ENCODE data around the gene GNPAT. TPM values are rescaled to one million over a fixed set of nuclear protein-coding genes. Genes with fewer than 3 reads are reported as not detected.

GNPAT gene
- total RNA-seq, 2 donors from 2014 or later = 30.8 to 53.2 TPM

- no peaks in the 10 kb centered on the region for H3K36me3 ChIP-seq
- H3K27ac ChIP-seq = no peak overlapping the region
- no peak overlapping the region for H3K4me3 ChIP-seq
- TF ChIP-seq CTCF (IDR thresholded peaks at IDR 0.05) = no peak
- peaks cover 0 to 7% of the 10 kb centered on the region in 2 donors for H3K4me1 ChIP-seq
- no peak for DNase-seq (ENCODE audit: low spot score)
- no peaks in the 10 kb centered on the region for H3K27me3 ChIP-seq
- H3K9me3 ChIP-seq = no peaks in the 10 kb centered on the region
Observed at GRCh38 chr1:231214918-231215680, 25.9 kb upstream of the GNPAT start.

- Histone ChIP-seq H3K27ac (no peak overlapping the region), H3K27me3 (no peaks in the 10 kb centered on the region), H3K9me3 (no peaks in the 10 kb centered on the region), H3K4me3 (no peak overlapping the region), H3K4me1 (peaks cover 0 to 7% of the 10 kb centered on the region in 2 donors), H3K36me3 (no peaks in the 10 kb centered on the region)
- DNase-seq (ENCODE audit: low spot score) = no peak
- no peak for TF ChIP-seq CTCF (IDR thresholded peaks at IDR 0.05)
Observed at GRCh38 chr1:231215681-231216385, 25.2 kb upstream of the GNPAT start.

GRCh38 chr1:231216498-231216897, 24.5 kb upstream of the GNPAT start:
- Histone ChIP-seq H3K4me3 (no peak overlapping the region), H3K27me3 (no peaks in the 10 kb centered on the region), H3K27ac (no peak overlapping the region), H3K36me3 (no peaks in the 10 kb centered on the region), H3K4me1 (peaks cover 0 to 2% of the 10 kb centered on the region in 2 donors), H3K9me3 (no peaks in the 10 kb centered on the region)
- no peak for DNase-seq (ENCODE audit: low spot score)
- TF ChIP-seq CTCF (IDR thresholded peaks at IDR 0.05) = no peak

- Histone ChIP-seq H3K4me1 (no peaks in the 10 kb centered on the region), H3K27me3 (no peaks in the 10 kb centered on the region), H3K36me3 (no peaks in the 10 kb centered on the region), H3K27ac (no peak overlapping the region), H3K9me3 (no peaks in the 10 kb centered on the region), H3K4me3 (no peak overlapping the region)
- no peak for TF ChIP-seq CTCF (IDR thresholded peaks at IDR 0.05)
- DNase-seq (ENCODE audit: low spot score) = no peak
Observed at GRCh38 chr1:231217056-231217455, 24.0 kb upstream of the GNPAT start.

GRCh38 chr1:231218078-231218477, 22.9 kb upstream of the GNPAT start:
- no peak for DNase-seq (ENCODE audit: low spot score)
- Histone ChIP-seq H3K27ac (no peak overlapping the region), H3K4me3 (no peak overlapping the region), H3K9me3 (no peaks in the 10 kb centered on the region), H3K27me3 (no peaks in the 10 kb centered on the region), H3K36me3 (peaks cover 5% of the 10 kb centered on the region), H3K4me1 (no peaks in the 10 kb centered on the region)
- no peak for TF ChIP-seq CTCF (IDR thresholded peaks at IDR 0.05)

All from right atrium auricular region (tissue), 2 donors.